Ramos (cell line): Measurements from ENCODE around the gene DLL3.

Source experiments
- in situ Hi-C: fragments of 300-500 bp; cut with MboI; formaldehyde crosslinking; loops from one replicate; pipeline ENCODE4 v1.14.3; 2022; ENCODE audit warnings: low sequenced_read_pairs; ENCODE audit not compliant: unreplicated experiment

Gene DLL3

GRCh38 chr19:39481229-39481545 is 17.6 kb upstream of the DLL3 start:
- in situ Hi-C loops: no loop called here

- in situ Hi-C loops: no loop called here
These were observed 17.1 kb upstream of the DLL3 start for GRCh38 chr19:39481676-39482075.

GRCh38 chr19:39483141-39483540 is 15.6 kb upstream of the DLL3 start:
- in situ Hi-C loops: no loop called here

- in situ Hi-C loops: no loop called here
These were observed 9.0 kb upstream of the DLL3 start for GRCh38 chr19:39489756-39490155.

GRCh38 chr19:39492225-39492624 is 6.5 kb upstream of the DLL3 start:
- in situ Hi-C loops: no loop called here

DNA sequence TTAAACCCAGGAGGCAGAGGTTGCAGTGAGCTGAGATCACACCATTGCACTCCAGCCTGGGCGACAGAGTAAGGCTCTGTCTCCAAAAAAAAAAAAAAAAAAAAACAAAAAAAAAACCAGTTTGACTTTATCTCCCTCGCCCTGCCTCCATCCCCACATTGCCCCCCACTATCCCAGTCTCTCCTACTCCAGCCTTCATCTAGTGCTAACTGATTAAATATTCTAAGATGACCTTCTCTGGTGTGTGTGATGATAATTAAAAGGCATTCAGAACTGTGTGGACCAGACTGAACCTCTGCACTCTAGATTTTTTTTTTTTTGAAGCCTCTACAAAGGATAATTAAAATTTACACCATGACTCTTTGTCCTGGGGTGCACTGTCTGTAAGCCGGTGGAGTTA is 6.0 kb upstream of the DLL3 start:
- in situ Hi-C loops: no loop called here

DNA sequence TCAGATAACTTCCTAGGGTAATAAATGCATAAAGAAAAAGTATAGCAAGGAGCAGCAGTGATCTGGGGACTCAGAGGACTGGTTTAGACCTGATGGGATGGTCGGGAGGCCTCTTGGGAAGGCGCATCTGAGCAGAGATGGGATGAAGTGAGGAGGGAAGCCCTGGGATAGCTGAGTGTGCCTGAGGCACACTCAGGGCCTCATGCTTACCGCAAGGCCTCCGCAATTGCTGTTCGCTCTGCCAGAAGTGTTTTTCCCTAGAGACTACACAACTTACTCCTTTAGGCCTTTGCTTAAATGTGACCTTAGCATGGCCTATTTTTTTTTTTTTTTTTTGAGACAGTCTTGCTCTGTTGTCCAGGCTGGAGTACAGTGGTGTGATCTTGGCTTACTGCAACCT is 4.1 kb upstream of the DLL3 start:
- in situ Hi-C loops: no loop called here

GRCh38 chr19:39496063-39496462 is 2.7 kb upstream of the DLL3 start:
- in situ Hi-C loops: no loop called here

DNA sequence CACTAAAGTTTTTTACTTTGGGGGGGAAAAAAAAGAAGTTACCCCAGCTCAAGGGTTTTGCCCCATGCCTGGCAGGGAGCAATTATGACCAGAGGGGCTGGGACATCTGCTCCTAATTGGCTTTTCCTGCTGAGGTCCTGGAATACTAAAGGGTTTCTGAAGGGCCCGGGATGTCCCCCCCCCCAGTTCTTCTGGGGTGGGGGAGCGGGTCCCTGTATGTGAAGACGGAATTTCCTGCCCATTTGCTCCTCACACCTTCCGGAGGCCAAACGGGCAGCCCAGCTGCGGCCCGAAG is 1.1 kb upstream of the DLL3 start:
- in situ Hi-C loops: no loop called here

GRCh38 chr19:39497996-39498797 is 550 bp upstream of the DLL3 start:
- in situ Hi-C loops: no loop called here

DNA sequence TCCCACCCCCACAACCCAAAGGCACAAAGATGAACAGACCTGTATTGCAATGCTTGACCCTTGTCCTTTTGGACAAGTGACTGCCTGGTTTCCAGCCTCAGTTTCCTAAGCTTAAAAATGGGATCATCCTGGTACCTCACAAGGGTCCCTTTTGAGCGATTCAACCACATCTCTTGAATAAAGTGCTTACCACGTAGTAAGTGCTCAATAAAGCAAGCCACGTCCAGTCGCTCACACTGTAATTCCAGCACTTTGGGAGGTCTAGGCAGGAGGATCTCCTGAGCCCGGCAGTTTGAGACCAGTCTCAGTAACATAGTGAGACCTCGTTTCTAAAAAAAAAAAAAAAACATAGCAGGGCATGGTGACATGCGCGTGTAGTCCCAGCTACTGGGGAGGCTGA is 1.2 kb downstream of the DLL3 start:
- in situ Hi-C loops: no loop called here

- in situ Hi-C loops: no loop called here
These were observed 1.8 kb downstream of the DLL3 start for GRCh38 chr19:39500543-39500942.

DNA sequence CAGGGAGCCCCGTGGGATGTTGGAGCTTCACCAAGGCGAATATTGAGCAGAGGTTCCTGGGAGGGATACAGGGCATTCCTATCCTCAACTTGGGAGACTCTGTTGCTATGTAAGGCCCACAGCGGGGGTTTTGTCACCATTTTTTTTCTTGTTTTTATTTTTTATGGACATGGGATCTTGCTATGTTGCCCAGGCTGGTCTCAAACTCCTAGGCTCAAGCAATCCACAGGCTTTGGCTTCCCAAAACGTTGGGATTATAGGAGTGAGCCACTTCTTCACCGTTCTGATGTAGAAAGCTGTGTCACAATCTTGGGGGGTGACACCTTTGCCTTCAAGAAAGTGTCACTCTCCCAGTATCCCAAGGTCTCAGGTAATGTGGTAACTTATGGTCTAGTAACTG is 2.6 kb downstream of the DLL3 start:
- in situ Hi-C loops: no loop called here

DNA sequence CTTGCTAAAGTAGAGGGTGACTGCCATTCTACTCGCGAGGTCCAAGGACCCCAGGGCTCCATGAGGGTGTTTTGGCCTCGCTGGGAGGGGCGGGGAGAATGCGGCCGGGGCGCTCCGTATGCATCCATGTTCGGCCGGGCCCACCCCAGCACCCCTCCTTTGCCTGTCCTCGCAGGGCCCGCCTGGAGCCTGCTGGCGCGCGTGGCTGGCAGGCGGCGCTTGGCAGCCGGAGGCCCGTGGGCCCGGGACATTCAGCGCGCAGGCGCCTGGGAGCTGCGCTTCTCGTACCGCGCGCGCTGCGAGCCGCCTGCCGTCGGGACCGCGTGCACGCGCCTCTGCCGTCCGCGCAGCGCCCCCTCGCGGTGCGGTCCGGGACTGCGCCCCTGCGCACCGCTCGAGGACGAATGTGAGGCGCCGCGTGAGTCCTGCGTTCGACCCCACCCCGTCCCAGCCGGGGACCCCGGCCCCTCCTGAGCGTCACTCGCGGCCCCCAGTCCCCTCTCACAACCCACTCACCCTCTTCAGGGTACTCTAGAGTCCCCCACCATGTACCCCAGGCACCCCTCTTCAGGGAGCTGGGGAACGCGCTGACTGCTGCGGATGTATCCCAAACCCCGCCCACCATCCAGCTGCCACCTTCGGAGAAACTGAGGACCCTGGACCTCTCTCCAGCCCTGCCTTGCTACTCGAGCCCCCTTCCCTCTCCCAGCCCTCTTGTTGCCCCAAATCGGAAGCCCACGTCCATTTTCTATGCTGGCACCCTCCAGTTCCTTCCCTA is 4.1 kb downstream of the DLL3 start:
- in situ Hi-C loops: no loop called here

- in situ Hi-C loops: no loop called here
These were observed 7.8 kb downstream of the DLL3 start for GRCh38 chr19:39506598-39506943.

DNA sequence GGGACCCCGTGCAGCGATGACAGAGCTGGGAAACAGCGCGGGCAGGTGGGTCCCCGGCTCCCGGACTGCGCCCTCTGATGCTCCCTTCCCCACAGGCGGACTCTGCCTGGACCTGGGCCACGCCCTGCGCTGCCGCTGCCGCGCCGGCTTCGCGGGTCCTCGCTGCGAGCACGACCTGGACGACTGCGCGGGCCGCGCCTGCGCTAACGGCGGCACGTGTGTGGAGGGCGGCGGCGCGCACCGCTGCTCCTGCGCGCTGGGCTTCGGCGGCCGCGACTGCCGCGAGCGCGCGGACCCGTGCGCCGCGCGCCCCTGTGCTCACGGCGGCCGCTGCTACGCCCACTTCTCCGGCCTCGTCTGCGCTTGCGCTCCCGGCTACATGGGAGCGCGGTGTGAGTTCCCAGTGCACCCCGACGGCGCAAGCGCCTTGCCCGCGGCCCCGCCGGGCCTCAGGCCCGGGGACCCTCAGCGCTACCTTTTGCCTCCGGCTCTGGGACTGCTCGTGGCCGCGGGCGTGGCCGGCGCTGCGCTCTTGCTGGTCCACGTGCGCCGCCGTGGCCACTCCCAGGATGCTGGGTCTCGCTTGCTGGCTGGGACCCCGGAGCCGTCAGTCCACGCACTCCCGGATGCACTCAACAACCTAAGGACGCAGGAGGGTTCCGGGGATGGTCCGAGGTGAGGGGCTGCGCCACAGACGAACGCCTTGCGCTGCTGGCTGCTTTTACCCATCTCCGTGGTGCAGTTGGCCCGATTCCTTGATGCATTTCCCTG is 8.4 kb downstream of the DLL3 start:
- in situ Hi-C loops: no loop called here

- in situ Hi-C loops: no loop called here
These were observed 9.1 kb downstream of the DLL3 start for GRCh38 chr19:39507715-39508364.

DNA sequence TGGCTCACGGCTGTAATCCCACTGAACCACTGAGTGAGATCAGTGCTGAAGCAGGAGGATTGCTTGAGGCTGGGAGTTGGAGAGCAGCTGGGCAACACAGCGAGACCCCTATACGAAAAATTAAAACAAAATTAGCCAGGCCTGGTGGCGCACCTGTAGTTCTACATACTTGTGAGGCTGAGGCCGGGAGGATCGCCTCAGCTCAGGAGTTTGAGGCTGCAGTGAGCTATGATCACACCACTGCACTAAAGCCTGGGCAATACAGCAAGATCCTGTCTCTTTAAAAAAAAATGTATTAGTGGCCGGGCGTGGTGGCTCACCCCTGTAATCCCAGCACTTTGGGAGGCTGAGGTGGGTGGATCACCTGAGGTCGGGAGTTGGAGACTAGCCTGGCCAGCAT is 9.9 kb downstream of the DLL3 start:
- in situ Hi-C loops: no loop called here

DNA sequence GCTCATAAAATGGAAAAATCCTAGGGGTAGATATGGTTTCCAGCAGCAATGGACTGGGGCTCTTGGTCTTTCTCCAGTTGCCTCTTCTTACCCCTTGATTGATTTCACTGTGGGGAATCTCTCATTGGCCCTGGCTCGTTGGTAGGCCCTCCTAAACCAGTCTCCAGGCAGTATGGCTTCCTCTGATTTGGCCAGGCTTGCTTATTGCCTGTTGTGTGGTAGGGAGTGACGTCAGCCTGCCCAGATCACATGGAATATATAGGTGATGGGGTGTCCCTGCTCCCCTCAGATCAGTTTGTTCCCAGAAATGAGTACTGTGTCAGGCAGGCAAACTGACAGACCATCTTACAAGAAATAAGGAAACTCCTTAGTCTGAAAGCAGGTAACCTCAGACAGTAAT is 10.5 kb downstream of the DLL3 start:
- in situ Hi-C loops: no loop called here

DNA sequence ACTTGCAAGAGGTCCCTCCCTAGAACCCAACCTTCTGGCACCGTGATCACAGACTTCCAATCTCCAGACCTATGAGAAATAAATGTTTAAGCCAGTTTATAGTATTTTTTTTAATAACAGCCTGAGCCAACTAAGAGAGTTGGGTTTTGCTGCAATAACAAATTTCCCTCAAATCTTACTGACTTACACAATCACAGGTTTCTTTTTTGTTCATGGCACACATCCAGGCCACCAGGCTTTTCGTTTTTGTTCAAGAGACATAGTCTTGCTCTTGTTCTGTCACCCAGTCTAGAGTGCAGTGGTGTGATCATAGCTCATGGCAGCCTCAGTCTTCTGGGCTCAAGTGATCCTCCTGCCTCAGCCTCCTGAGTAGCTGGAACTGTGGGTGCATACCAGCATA is 14.2 kb downstream of the DLL3 start:
- in situ Hi-C loops: no loop called here
